ENCODE measurements around the gene CDHR1. TPM values are rescaled to one million over a fixed set of nuclear protein-coding genes. Genes with fewer than 3 reads are reported as not detected.
"Not testable (repeated sequence)": the region's sequence is repeated elsewhere in the genome, so short reads cannot be mapped to it uniquely, and the experiment has no call there.

The CDHR1 gene
- total RNA-seq, 4 donors from 2014 or later, result 0.16 to 0.24 TPM; not detected in 2

- no peak for ATAC-seq (ENCODE audit: low FRiP score)
- no peak for TF ChIP-seq CTCF (IDR thresholded peaks at IDR 0.05)
- DNase-seq (ENCODE audit: low spot score), result no peak
Measured at GRCh38 chr10:84176351-84176750, 18.0 kb upstream of the CDHR1 start.

- ATAC-seq (ENCODE audit: low FRiP score), result no peak
- DNase-seq (ENCODE audit: low spot score), result no peak
- TF ChIP-seq CTCF (IDR thresholded peaks at IDR 0.05), result no peak
Measured at GRCh38 chr10:84176836-84177474, 17.4 kb upstream of the CDHR1 start.

- DNase-seq (ENCODE audit: low spot score), result no peak
- no peak for TF ChIP-seq CTCF (IDR thresholded peaks at IDR 0.05)
Measured at GRCh38 chr10:84177541-84178141, 16.7 kb upstream of the CDHR1 start.

GRCh38 chr10:84178160-84178609 is 16.2 kb upstream of the CDHR1 start:
- ATAC-seq (ENCODE audit: low FRiP score), result no peak
- no peak for TF ChIP-seq CTCF (IDR thresholded peaks at IDR 0.05)
- DNase-seq (ENCODE audit: low spot score), result no peak

More at GRCh38 chr10:84177541-84178141, 16.7 kb upstream of the CDHR1 start:
- ATAC-seq (ENCODE audit: low FRiP score), result no peak

GRCh38 chr10:84179059-84179710 is 15.2 kb upstream of the CDHR1 start:
- DNase-seq (ENCODE audit: low spot score) (no peak), ATAC-seq (ENCODE audit: low FRiP score) (no peak)
- TF ChIP-seq CTCF (IDR thresholded peaks at IDR 0.05), result no peak

GRCh38 chr10:84180386-84180785 is 14.0 kb upstream of the CDHR1 start:
- not testable (repeated sequence) for ATAC-seq (ENCODE audit: low FRiP score); DNase-seq (ENCODE audit: low spot score)

- no peak for DNase-seq (ENCODE audit: low spot score)
- no peak for ATAC-seq (ENCODE audit: low FRiP score)
- TF ChIP-seq CTCF (IDR thresholded peaks at IDR 0.05), result no peak
Measured at GRCh38 chr10:84181631-84182030, 12.7 kb upstream of the CDHR1 start.

Measured in omental fat pad (tissue), 4 donors.